Measurements from ENCODE around the gene C2CD3. TPM values are rescaled to one million over a fixed set of nuclear protein-coding genes. Genes with fewer than 3 reads are reported as not detected.

C2CD3 gene
- total RNA-seq, 1 experiment from 2014 or later = 22.0 TPM

DNA sequence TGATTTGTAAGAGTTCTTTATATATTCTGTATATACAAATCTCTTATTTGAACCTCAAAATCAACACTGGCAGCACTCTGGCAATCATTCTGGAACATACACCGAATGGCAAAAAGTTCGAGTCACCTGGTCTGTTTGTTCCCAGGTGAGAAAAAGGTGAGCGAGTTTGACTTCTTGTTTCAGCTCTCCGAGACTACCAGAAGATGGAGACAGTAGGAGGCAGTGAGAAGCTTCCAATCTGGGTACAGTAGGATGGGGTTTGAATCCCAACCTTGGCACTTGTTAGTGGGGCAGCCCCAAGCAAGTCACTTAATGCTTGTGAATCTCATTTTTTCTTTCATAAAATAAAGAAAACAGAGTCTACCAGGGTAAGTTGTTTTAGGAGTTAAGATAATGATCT lies 76.4 kb downstream of the C2CD3 start:
- Histone ChIP-seq H3K18ac (ENCODE audit: insufficient read length, low read depth, low read length) (no peak overlapping the region), H3K9ac (ENCODE audit: extremely low read depth, insufficient read length, low read length) (no peak overlapping the region), H3K23me2 (ENCODE audit: insufficient read length, low read depth, low read length, poor library complexity, severe bottlenecking) (no peaks in the 10 kb centered on the region), H2BK5ac (ENCODE audit: insufficient read length, low read length) (no peak overlapping the region), H3K4me1 (ENCODE audit: insufficient read depth, low read length) (no peaks in the 10 kb centered on the region), H4K5ac (ENCODE audit: insufficient read length, low read depth, low read length) (no peak overlapping the region), H2BK20ac (ENCODE audit: low read depth, low read length, poor library complexity, severe bottlenecking) (no peak overlapping the region), H3K4ac (ENCODE audit: low read depth, low read length) (no peak overlapping the region), H3K27me3 (ENCODE audit: insufficient read depth, low read length) (no peaks in the 10 kb centered on the region), H2BK15ac (ENCODE audit: low read depth, low read length) (no peak overlapping the region), H3K14ac (ENCODE audit: insufficient read depth, low read length) (no peak overlapping the region), H4K20me1 (ENCODE audit: control insufficient read depth, insufficient read depth, insufficient read length) (no peaks in the 10 kb centered on the region), H3K9me3 (ENCODE audit: control insufficient read depth, low read depth, low read length) (no peaks in the 10 kb centered on the region), H3T11ph (ENCODE audit: low read length) (no peak overlapping the region), H2BK12ac (ENCODE audit: insufficient read length, low read depth, low read length) (no peak overlapping the region), H3K27ac (ENCODE audit: insufficient read length, low read depth, low read length) (no peak overlapping the region), H4K8ac (replicated peaks; ENCODE audit: insufficient read length, low read depth, low read length) (no peak overlapping the region), H2AFZ (ENCODE audit: low read length) (no peak overlapping the region), H3K79me2 (ENCODE audit: insufficient read depth, low read length) (no peaks in the 10 kb centered on the region), H2BK120ac (ENCODE audit: low read depth, low read length, poor library complexity, severe bottlenecking) (no peak overlapping the region), H3K4me2 (ENCODE audit: insufficient read depth, insufficient read length, low read length) (no peak overlapping the region), H3K56ac (ENCODE audit: insufficient read length, low read depth, low read length) (no peak overlapping the region), H4K91ac (ENCODE audit: insufficient read length, low read depth, low read length) (no peak overlapping the region), H3K23ac (ENCODE audit: insufficient read length, low read depth, low read length) (no peak overlapping the region), H2AK5ac (ENCODE audit: insufficient read length, low read length) (no peak overlapping the region), H3K79me1 (ENCODE audit: insufficient read depth, low read depth, low read length, poor library complexity, severe bottlenecking) (no peaks in the 10 kb centered on the region)
- Mint-ChIP-seq H3K27me3 (ENCODE audit: low read depth) (no peaks in the 10 kb centered on the region), H3K9me3 (no peaks in the 10 kb centered on the region), H3K4me1 (peaks cover 10 to 13% of the 10 kb centered on the region in 2 experiments), H3K4me3 (no peak overlapping the region), H3K36me3 (ENCODE audit: insufficient read depth in 1 of 3, low read depth in 3 of 3) (peaks cover 0 to 23% (median 18%) of the 10 kb centered on the region in 3 experiments; a peak in 6 of 7 replicates), H3K27ac (no peak overlapping the region)
- DNase-seq = no peak
- WGBS (ENCODE audit: extremely low coverage, insufficient read length, low lambda C conversion rate) = no CpG with 5 or more reads among the region's 4 CpGs
- TF ChIP-seq, protein P1, sequence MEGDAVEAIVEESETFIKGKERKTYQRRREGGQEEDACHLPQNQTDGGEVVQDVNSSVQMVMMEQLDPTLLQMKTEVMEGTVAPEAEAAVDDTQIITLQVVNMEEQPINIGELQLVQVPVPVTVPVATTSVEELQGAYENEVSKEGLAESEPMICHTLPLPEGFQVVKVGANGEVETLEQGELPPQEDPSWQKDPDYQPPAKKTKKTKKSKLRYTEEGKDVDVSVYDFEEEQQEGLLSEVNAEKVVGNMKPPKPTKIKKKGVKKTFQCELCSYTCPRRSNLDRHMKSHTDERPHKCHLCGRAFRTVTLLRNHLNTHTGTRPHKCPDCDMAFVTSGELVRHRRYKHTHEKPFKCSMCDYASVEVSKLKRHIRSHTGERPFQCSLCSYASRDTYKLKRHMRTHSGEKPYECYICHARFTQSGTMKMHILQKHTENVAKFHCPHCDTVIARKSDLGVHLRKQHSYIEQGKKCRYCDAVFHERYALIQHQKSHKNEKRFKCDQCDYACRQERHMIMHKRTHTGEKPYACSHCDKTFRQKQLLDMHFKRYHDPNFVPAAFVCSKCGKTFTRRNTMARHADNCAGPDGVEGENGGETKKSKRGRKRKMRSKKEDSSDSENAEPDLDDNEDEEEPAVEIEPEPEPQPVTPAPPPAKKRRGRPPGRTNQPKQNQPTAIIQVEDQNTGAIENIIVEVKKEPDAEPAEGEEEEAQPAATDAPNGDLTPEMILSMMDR (conservative IDR thresholded peaks at IDR 0.05) = no peak; the same call in 2 of the 3 replicates

Data from H9 (cell line).